ENCODE measurements around the gene GAPT.

- TF ChIP-seq CTCF (conservative IDR thresholded peaks at IDR 0.05; ENCODE audit: low read depth, low read length) = no peak
- TF ChIP-seq EZH2phosphoT487 (IDR thresholded peaks at IDR 0.05; ENCODE audit: borderline replicate concordance, low read length) = no peak
- no peak for TF ChIP-seq EZH2 (IDR thresholded peaks at IDR 0.05; ENCODE audit: low read length, unreplicated experiment)
These were observed 9.4 kb upstream of the GAPT start for GRCh38 chr5:58481828-58482227.
